ENCODE measurements around the gene ARHGAP19. TPM values are rescaled to one million over a fixed set of nuclear protein-coding genes. Genes with fewer than 3 reads are reported as not detected.

ARHGAP19 gene
- polyA plus RNA-seq, 1 donor, result 17.2 TPM

Other genes with a start within 250 kb of the ARHGAP19 start
- gene SLIT1, start 106.7 kb downstream of the ARHGAP19 start, polyA plus RNA-seq, result 1.6 TPM
- gene FRAT1, start 26.6 kb upstream of the ARHGAP19 start, polyA plus RNA-seq, result 5.6 TPM
- 26.0 TPM for gene FRAT2, start 42.1 kb upstream of the ARHGAP19 start, polyA plus RNA-seq
- gene RRP12, start 108.7 kb upstream of the ARHGAP19 start, polyA plus RNA-seq, result 25.3 TPM
- gene PGAM1, start 133.6 kb upstream of the ARHGAP19 start, polyA plus RNA-seq, result 138 TPM
- 39.1 TPM for gene EXOSC1, start 153.4 kb upstream of the ARHGAP19 start, polyA plus RNA-seq
- 30.7 TPM for gene ZDHHC16, start 153.5 kb upstream of the ARHGAP19 start, polyA plus RNA-seq
- 62.5 TPM for gene MMS19, start 205.8 kb upstream of the ARHGAP19 start, polyA plus RNA-seq
- 4.1 TPM for gene UBTD1, start 206.3 kb upstream of the ARHGAP19 start, polyA plus RNA-seq

All from large intestine (tissue), 1 donor.